ENCODE results near the gene SEC16B. TPM values are rescaled to one million over a fixed set of nuclear protein-coding genes. Genes with fewer than 3 reads are reported as not detected.

The SEC16B gene
- total and polyA plus RNA-seq, 2 of the 13 experiments (the other 11 are each of a cell fraction or from before 2014, with no cell fraction given) = 4.6 to 5.8 TPM

DNA sequence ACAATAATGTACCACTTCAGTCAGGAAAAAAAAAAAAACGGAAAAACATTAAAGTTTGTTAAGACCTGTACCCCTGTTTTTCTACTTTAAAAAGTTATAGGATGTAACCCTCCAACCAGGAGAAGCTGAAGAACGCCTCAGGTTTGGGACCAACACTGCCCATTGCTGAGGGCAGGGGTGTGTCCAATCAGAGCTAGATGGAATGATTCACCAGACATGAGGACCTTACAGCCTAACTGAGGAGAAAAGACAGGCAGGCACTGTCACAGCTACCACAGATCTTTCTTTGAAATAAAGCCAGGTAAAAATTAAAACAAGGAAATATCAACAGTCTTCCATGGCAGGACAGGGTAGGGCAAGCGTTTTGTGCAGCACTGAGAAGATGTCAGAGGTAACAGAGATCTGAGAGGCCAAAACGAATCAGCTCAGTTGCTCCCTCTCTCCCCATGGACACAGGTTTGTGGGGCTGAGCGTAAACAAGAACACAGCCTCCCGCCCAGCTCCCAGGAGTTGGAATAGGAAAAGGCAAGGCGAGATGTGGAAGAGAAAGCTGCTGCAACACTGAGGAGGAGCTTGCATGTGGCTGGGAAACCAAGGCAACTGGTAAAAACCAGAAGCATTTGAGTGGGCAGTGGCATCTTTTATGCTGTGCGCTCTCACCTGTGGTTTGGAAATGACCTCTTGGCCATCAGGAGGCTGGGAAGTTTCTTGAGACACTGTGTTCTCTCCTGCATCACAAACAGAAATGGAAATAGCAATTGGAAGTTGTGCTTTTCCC lies 34.0 kb downstream of the SEC16B start:
- no peak for FAIRE-seq
- no peak for TF ChIP-seq PAF1 (CRISPR knock-in tag; IDR thresholded peaks at IDR 0.05)
- TF ChIP-seq ZNF546 (CRISPR knock-in tag; conservative IDR thresholded peaks at IDR 0.05) = no peak
- no peak for TF ChIP-seq TAF15 (IDR thresholded peaks at IDR 0.05; ENCODE audit: low read depth, low read length, poor library complexity, severe bottlenecking)
- no peak for TF ChIP-seq ATF7-NPFF (CRISPR knock-in tag; IDR thresholded peaks at IDR 0.05; ENCODE audit: low read depth)
- TF ChIP-seq, protein P1, sequence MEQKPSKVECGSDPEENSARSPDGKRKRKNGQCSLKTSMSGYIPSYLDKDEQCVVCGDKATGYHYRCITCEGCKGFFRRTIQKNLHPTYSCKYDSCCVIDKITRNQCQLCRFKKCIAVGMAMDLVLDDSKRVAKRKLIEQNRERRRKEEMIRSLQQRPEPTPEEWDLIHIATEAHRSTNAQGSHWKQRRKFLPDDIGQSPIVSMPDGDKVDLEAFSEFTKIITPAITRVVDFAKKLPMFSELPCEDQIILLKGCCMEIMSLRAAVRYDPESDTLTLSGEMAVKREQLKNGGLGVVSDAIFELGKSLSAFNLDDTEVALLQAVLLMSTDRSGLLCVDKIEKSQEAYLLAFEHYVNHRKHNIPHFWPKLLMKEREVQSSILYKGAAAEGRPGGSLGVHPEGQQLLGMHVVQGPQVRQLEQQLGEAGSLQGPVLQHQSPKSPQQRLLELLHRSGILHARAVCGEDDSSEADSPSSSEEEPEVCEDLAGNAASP (CRISPR knock-in tag; IDR thresholded peaks at IDR 0.05; ENCODE audit: borderline replicate concordance) = no peak
- TF ChIP-seq SPEN (CRISPR knock-in tag; IDR thresholded peaks at IDR 0.05; ENCODE audit: low read depth) = no peak
- TF ChIP-seq U2AF1 (optimal IDR thresholded peaks at IDR 0.05; ENCODE audit: low read depth, low read length) = no peak
- TF ChIP-seq, protein P2, sequence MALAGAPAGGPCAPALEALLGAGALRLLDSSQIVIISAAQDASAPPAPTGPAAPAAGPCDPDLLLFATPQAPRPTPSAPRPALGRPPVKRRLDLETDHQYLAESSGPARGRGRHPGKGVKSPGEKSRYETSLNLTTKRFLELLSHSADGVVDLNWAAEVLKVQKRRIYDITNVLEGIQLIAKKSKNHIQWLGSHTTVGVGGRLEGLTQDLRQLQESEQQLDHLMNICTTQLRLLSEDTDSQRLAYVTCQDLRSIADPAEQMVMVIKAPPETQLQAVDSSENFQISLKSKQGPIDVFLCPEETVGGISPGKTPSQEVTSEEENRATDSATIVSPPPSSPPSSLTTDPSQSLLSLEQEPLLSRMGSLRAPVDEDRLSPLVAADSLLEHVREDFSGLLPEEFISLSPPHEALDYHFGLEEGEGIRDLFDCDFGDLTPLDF (CRISPR knock-in tag; IDR thresholded peaks at IDR 0.05) = no peak
- TF ChIP-seq, protein P3, sequence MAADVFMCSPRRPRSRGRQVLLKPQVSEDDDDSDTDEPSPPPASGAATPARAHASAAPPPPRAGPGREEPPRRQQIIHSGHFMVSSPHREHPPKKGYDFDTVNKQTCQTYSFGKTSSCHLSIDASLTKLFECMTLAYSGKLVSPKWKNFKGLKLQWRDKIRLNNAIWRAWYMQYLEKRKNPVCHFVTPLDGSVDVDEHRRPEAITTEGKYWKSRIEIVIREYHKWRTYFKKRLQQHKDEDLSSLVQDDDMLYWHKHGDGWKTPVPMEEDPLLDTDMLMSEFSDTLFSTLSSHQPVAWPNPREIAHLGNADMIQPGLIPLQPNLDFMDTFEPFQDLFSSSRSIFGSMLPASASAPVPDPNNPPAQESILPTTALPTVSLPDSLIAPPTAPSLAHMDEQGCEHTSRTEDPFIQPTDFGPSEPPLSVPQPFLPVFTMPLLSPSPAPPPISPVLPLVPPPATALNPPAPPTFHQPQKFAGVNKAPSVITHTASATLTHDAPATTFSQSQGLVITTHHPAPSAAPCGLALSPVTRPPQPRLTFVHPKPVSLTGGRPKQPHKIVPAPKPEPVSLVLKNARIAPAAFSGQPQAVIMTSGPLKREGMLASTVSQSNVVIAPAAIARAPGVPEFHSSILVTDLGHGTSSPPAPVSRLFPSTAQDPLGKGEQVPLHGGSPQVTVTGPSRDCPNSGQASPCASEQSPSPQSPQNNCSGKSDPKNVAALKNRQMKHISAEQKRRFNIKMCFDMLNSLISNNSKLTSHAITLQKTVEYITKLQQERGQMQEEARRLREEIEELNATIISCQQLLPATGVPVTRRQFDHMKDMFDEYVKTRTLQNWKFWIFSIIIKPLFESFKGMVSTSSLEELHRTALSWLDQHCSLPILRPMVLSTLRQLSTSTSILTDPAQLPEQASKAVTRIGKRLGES (CRISPR knock-in tag; IDR thresholded peaks at IDR 0.05; ENCODE audit: borderline replicate concordance) = no peak
- no peak for TF ChIP-seq CEBPZ (IDR thresholded peaks at IDR 0.05; ENCODE audit: low read length)

More for the DNA sequence above, 34.0 kb downstream of the SEC16B start:
- Histone ChIP-seq H3K4me3 (replicated peaks in 1 of 3; ENCODE audit: insufficient read depth in 1 of 3, low read depth in 2 of 3, low read length in 3 of 3) (no peak overlapping the region), H3K36me3 (replicated peaks in 1 of 2; ENCODE audit: control insufficient read depth in 1 of 2, insufficient read depth in 2 of 2, low read length in 2 of 2) (peaks cover 1 to 30% of the 10 kb centered on the region in 2 experiments; a peak in 4 of 5 replicates), H3K9ac (ENCODE audit: insufficient read depth, low read depth, low read length) (no peak overlapping the region), H3K4me1 (ENCODE audit: insufficient read depth, low read length) (no peaks in the 10 kb centered on the region), H3K27ac (ENCODE audit: extremely low read length, insufficient read depth, low read length) (no peak overlapping the region), H3K9me3 (ENCODE audit: low read length) (no peaks in the 10 kb centered on the region), H4K20me1 (ENCODE audit: insufficient read depth, low read length) (no peaks in the 10 kb centered on the region), H3K27me3 (ENCODE audit: control insufficient read depth in 1 of 2, insufficient read depth in 2 of 2, low read length in 2 of 2) (no peaks in the 10 kb centered on the region; a peak in 1 of 5 replicates), H2AFZ (ENCODE audit: low read length) (no peak overlapping the region), H3K79me2 (ENCODE audit: insufficient read depth, low read length) (no peaks in the 10 kb centered on the region), H3K4me2 (ENCODE audit: low read depth, low read length) (no peak overlapping the region)
- in situ Hi-C loops (cut with HindIII; ENCODE audit: extremely low pct_ligation_motif_present, low pct_unique_long_range_greater_than_20kb) = loop anchor here (25.0 kb wide), 1 partner anchor 1024 kb away; no protein-coding TSS in a partner anchor
- intact Hi-C loops (cut with micrococcal nuclease; ENCODE audit: unreplicated experiment) = no loop called here
- POLR2A ChIA-PET = no interaction called here
- CTCF ChIA-PET (ENCODE audit: low intra/inter-chr PET ratio, low total read pairs) = no interaction called here
- 91% methylated on average over 8 of the region's 8 CpGs for WGBS (ENCODE audit: low lambda C conversion rate)
- ATAC-seq (no peak), DNase-seq (ENCODE audit: low spot score) (no peak)
- BruUV-seq (replicated peaks) = no TSS peak

Measured in HepG2 (cell line).